Neural progenitor cell (in vitro differentiated cells): ENCODE results near the gene S100A2. TPM values are rescaled to one million over a fixed set of nuclear protein-coding genes. Genes with fewer than 3 reads are reported as not detected.

Source experiments
- DNase-seq: peaks from one replicate; pipeline ENCODE4 v3.0.0-alpha.2; 2016; ENCODE audit warnings: low spot score
- H2AFZ ChIP-seq: fragments of 200-600 bp; sonication (generic); replicated peaks from 2 replicates; pipeline ENCODE4 v1.6.1; 2016; ENCODE audit warnings: antibody characterized with exemption
- H3F3A ChIP-seq: fragments of 200-600 bp; sonication (generic); 2 replicates; pipeline ENCODE4 v1.6.1; 2016; ENCODE audit warnings: antibody characterized with exemption, low read depth
- H3K27ac ChIP-seq: fragments of 200-600 bp; sonication (generic); 2 replicates; pipeline ENCODE4 v1.5.1; 2016; ENCODE audit warnings: mild to moderate bottlenecking
- H3K27me3 ChIP-seq: fragments of 200-600 bp; sonication (generic); 2 replicates; pipeline ENCODE4 v1.6.1; 2016; ENCODE audit warnings: mild to moderate bottlenecking, moderate library complexity
- H3K36me3 ChIP-seq: fragments of 200-600 bp; sonication (generic); 2 replicates; pipeline ENCODE4 v1.5.1; 2016
- H3K4me1 ChIP-seq: fragments of 200-600 bp; sonication (generic); 2 replicates; pipeline ENCODE4 v1.6.1; 2016; ENCODE audit warnings: mixed run types
- H3K4me2 ChIP-seq: fragments of 200-600 bp; sonication (generic); 2 replicates; pipeline ENCODE4 v1.6.1; 2016
- H3K4me3 ChIP-seq: fragments of 200-600 bp; sonication (generic); 2 replicates; pipeline ENCODE4 v1.5.1; 2016
- H3K79me2 ChIP-seq: fragments of 200-600 bp; sonication (generic); 2 replicates; pipeline ENCODE4 v1.6.1; 2016; ENCODE audit warnings: low read depth
- H3K9ac ChIP-seq: fragments of 200-600 bp; sonication (generic); 2 replicates; pipeline ENCODE4 v1.6.1; 2016
- H3K9me3 ChIP-seq: fragments of 200-600 bp; sonication (generic); 2 replicates; pipeline ENCODE4 v1.5.1; 2016; ENCODE audit warnings: low read depth
- H4K20me1 ChIP-seq: fragments of 200-600 bp; sonication (generic); 2 replicates; pipeline ENCODE4 v1.6.1; 2016; ENCODE audit warnings: low read depth
- H3K27ac Mint-ChIP-seq: 3 replicates; pipeline ENCODE4 v1.8.0; 2021; ENCODE audit warnings: mixed read lengths
- H3K27me3 Mint-ChIP-seq: 2 replicates; pipeline ENCODE4 v1.8.0; 2022; ENCODE audit warnings: low read depth, mild to moderate bottlenecking, inconsistent platforms, moderate library complexity, mixed read lengths; ENCODE audit not compliant: insufficient read depth
- H3K36me3 Mint-ChIP-seq: 3 replicates; pipeline ENCODE4 v1.8.0; 2021; ENCODE audit warnings: mixed read lengths
- H3K4me1 Mint-ChIP-seq: 3 replicates; pipeline ENCODE4 v1.8.0; 2021; ENCODE audit warnings: mixed read lengths
- H3K4me3 Mint-ChIP-seq: 3 replicates; pipeline ENCODE4 v1.8.0; 2021; ENCODE audit warnings: mild to moderate bottlenecking, moderate library complexity, mixed read lengths
- H3K9me3 Mint-ChIP-seq: 3 replicates; pipeline ENCODE4 v1.8.0; 2020; ENCODE audit warnings: mixed read lengths
- CTCF ChIP-seq: fragments of 200-600 bp; sonication (generic); IDR thresholded peaks from 2 replicates; pipeline ENCODE4 v1.5.1; 2017; ENCODE audit warnings: antibody characterized with exemption, mild to moderate bottlenecking
- EZH2 ChIP-seq: fragments of 200-600 bp; sonication (generic); IDR thresholded peaks from 2 replicates; pipeline ENCODE4 v1.6.1; 2017; ENCODE audit warnings: antibody characterized with exemption, mild to moderate bottlenecking, moderate library complexity
- EZH2phosphoT487 ChIP-seq: fragments of 200-600 bp; sonication (generic); IDR thresholded peaks from 2 replicates; pipeline ENCODE4 v1.6.1; 2017; ENCODE audit warnings: antibody characterized with exemption
- total RNA-seq: library from RNA; depleted of rRNA; stranded (reverse); fragments of >200 nt; gene quantifications from 2 replicates; pipeline ENCODE4 v1.2.3, GENCODE V29; 2015; ENCODE audit warnings: low replicate concordance

The S100A2 gene
- total RNA-seq, 1 donor from 2014 or later, result not detected

- H3K4me2 ChIP-seq, result no peak overlapping the region
- no peak overlapping the region for H3K9ac ChIP-seq
- no peak for TF ChIP-seq EZH2phosphoT487
- TF ChIP-seq CTCF, result no peak
- no peak for TF ChIP-seq EZH2
- no peak overlapping the region for H3K27ac ChIP-seq
- no peaks in the 10 kb centered on the region for H3K27me3 ChIP-seq
- Mint-ChIP-seq H3K4me3 (peak overlapping the region; percentile 53), H3K27me3 (peaks cover 8% of the 10 kb centered on the region), H3K4me1 (peaks cover 3% of the 10 kb centered on the region), H3K9me3 (no peaks in the 10 kb centered on the region), H3K27ac (no peak overlapping the region), H3K36me3 (no peaks in the 10 kb centered on the region)
- H2AFZ ChIP-seq, result no peak overlapping the region
- no peak for DNase-seq
- no peaks in the 10 kb centered on the region for H3K4me1 ChIP-seq
- no peaks in the 10 kb centered on the region for H3K36me3 ChIP-seq
- H3K4me3 ChIP-seq, result no peak overlapping the region
- no peaks in the 10 kb centered on the region for H3K9me3 ChIP-seq
- H4K20me1 ChIP-seq, result no peaks in the 10 kb centered on the region
- no peaks in the 10 kb centered on the region for H3F3A ChIP-seq
- H3K79me2 ChIP-seq, result no peaks in the 10 kb centered on the region
Measured at GRCh38 chr1:153560241-153560640, 5.4 kb downstream of the S100A2 start.

- no peak for DNase-seq
- no peak overlapping the region for H3K27ac Mint-ChIP-seq
- H3K4me1 Mint-ChIP-seq, result peaks cover 5% of the 10 kb centered on the region
- no peaks in the 10 kb centered on the region for H3K9me3 Mint-ChIP-seq
- no peaks in the 10 kb centered on the region for H3K9me3 ChIP-seq
- TF ChIP-seq EZH2, result no peak
- no peak for TF ChIP-seq EZH2phosphoT487
- TF ChIP-seq CTCF, result no peak
- H2AFZ ChIP-seq, result no peak overlapping the region
- peaks cover 2% of the 10 kb centered on the region for H3K27me3 Mint-ChIP-seq
- H3K36me3 Mint-ChIP-seq, result no peaks in the 10 kb centered on the region
- no peak overlapping the region for H3K27ac ChIP-seq
- no peaks in the 10 kb centered on the region for H3K79me2 ChIP-seq
- H3K4me2 ChIP-seq, result no peak overlapping the region
- H3K27me3 ChIP-seq, result no peaks in the 10 kb centered on the region
- no peak overlapping the region for H3K4me3 ChIP-seq
- no peaks in the 10 kb centered on the region for H4K20me1 ChIP-seq
- H3F3A ChIP-seq, result no peaks in the 10 kb centered on the region
- no peaks in the 10 kb centered on the region for H3K36me3 ChIP-seq
- H3K9ac ChIP-seq, result no peak overlapping the region
- no peaks in the 10 kb centered on the region for H3K4me1 ChIP-seq
- no peak overlapping the region for H3K4me3 Mint-ChIP-seq
Measured at GRCh38 chr1:153557877-153558276, 7.8 kb downstream of the S100A2 start.

GRCh38 chr1:153556348-153556747 is 9.3 kb downstream of the S100A2 start:
- no peak for DNase-seq
- TF ChIP-seq CTCF (no peak), EZH2 (no peak)
- Histone ChIP-seq H4K20me1 (no peaks in the 10 kb centered on the region), H3K4me2 (no peak overlapping the region), H2AFZ (no peak overlapping the region), H3K79me2 (no peaks in the 10 kb centered on the region), H3K4me1 (no peaks in the 10 kb centered on the region), H3K36me3 (no peaks in the 10 kb centered on the region), H3K9me3 (no peaks in the 10 kb centered on the region), H3K27ac (no peak overlapping the region), H3F3A (no peaks in the 10 kb centered on the region), H3K4me3 (no peak overlapping the region), H3K9ac (no peak overlapping the region), H3K27me3 (no peaks in the 10 kb centered on the region)
- Mint-ChIP-seq H3K27ac (no peak overlapping the region), H3K27me3 (peaks cover 2% of the 10 kb centered on the region), H3K4me1 (peaks cover 5% of the 10 kb centered on the region), H3K36me3 (no peaks in the 10 kb centered on the region), H3K9me3 (no peaks in the 10 kb centered on the region), H3K4me3 (no peak overlapping the region)
